GM19240 (cell line): ENCODE data around the gene ANKRD33.

Experiments
- DNase-seq: peaks from one replicate; pipeline ENCODE4 v3.0.0; 2011; ENCODE audit warnings: low spot score; ENCODE audit not compliant: insufficient read length

The ANKRD33 gene

GRCh38 chr12:51900323-51900889, 12.5 kb downstream of the ANKRD33 start:
- DNase-seq, result no peak

DNA sequence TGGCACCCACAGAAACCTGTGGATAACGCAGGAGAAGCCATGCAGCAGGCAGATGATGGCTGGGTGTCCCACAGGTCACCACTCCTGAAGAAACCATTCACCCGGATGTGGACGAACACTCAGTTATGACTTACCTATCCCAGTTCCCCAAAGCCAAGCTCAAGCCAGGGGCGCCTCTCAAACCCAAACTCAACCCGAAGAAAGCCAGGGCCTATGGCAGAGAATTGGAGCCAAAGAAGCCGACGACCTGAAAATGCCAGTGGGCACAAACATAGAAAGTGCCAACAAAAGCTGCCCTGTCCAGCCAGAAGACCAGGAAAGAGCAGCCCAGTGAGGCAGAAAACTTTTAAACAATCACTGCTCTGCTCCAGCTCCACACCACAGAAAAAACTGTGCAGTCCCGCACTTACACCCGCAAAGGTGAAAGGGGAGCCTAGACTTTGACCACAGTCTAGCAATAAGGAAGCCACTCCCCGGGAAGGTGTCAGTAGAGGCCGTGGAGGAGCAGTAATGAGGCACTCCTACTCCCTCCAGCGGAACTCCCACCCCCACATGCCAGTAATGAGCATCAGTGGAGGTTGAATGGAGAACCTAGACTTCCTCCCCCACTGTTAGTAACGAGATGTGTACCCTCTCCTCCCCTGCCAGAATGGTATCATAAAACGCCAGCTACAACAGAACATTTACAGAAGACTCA, 13.4 kb downstream of the ANKRD33 start:
- no peak for DNase-seq

DNA sequence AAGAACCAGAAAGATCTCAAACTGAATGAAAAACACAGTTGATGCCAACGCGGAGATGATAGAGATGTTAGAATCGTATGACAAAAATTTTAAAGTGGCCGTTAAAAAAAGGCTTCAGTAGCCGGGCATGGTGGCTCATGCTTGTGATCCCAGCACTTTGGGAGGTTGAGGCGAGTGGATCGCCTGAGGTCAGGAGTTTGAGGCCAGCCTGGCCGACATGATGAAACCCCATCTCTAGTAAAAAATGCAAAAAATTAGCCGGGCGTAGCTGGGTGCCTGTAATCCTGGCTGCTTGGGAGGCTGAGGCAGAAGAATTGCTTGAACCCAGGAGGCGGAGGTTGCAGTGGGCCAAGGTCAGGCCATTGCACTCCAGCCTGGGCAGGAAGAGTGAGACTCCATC, 14.0 kb downstream of the ANKRD33 start:
- DNase-seq, result no peak

GRCh38 chr12:51904951-51905470, 17.1 kb downstream of the ANKRD33 start:
- no peak for DNase-seq

- DNase-seq, result no peak
Observed at GRCh38 chr12:51905471-51906429, 17.8 kb downstream of the ANKRD33 start.

DNA sequence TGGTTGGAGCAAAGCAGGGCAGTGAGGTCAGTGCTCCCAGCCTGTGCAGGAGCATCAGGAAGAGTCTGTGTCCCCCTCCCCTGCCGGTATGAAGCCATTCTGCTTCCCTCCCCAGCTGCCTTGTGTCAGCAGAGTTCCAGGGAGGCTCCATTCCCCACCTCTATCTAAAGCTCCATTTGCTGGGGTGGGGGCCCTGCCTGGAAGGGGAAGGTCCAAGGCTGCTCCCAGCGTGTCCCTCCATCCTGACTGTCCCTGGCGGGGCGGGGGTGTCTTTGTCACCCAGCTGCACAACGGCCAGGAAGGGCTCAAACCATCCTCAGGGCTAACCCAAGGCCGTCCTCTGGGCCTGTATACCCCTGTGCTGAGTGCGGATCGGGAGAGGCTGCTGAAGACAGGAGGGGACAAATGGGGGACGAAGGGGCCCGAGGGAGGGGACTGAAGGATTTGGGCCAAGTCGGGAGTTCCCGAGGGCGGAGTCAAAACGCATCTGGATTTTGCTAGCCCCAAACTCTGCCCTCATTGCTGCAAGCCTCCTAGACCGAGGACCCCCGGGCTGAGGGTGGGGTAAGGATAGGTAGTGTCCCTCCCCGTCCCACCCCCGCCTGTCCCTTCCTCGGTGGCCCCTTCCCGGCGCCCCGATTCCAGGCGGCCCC, 18.7 kb downstream of the ANKRD33 start:
- no peak for DNase-seq

- DNase-seq, result no peak
Observed at GRCh38 chr12:51907083-51907855, 19.4 kb downstream of the ANKRD33 start, which contains the start of gene ACVRL1. Gene ACVRL1, plus strand, starts transcription at chr12:51907504. Its CDS starts 4,971 bp downstream, at chr12:51912475.

GRCh38 chr12:51907856-51908425, 20.0 kb downstream of the ANKRD33 start:
- no peak for DNase-seq

DNA sequence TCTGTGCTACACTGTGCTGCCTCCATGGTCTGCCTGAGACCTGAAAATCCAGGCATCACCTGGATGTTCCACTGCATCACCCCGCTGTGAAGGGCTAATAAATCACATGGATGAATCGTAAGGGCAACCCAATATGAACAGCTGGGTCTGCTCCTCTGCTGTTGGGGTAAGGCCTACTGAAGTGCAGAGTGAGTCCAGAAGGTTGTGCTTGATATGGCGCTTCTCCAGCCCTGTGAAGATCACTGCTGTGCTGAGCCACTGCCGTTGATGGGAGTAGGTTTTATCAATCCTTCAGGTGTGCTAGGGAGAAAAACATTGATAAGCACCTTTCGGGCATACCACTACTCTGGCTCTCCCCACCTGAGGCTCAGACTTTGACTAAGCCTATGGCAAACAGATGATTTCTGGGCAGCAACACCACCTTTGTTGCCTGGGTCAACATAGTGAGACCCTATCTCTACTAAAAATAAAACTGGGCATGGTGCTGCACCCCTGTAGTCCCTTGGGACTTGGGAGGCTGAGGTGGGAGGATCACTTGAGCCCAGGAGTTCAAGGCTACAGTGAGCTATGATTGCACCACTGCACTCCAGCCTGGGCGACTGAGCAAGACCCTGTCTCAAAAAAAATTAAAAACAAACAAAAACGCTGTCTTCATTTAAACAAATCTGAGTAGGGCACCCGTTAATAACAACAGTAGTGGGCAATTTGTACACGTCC, 21.1 kb downstream of the ANKRD33 start:
- DNase-seq, result no peak

DNA sequence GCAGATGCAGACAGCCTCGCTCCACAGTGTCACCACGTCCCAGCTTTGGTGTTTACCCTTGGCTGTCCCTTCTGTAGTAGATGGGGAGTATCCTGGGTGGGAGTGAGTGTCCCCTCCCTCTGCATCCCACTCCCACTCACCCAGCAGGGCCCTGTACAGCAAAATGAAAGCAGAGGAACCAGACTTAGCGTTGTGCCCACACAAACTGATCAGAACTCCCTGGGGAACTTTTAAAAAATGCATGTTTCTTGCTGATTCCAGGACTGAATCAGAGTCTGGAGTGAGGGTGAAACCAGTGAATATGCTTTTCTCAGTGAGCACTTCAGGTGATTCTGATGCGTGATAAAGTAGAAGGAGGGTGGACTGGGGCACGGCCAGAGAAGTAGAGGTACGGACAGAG, 22.3 kb downstream of the ANKRD33 start:
- DNase-seq, result no peak

GRCh38 chr12:51910691-51911090, 22.8 kb downstream of the ANKRD33 start:
- no peak for DNase-seq

- no peak for DNase-seq
Observed at GRCh38 chr12:51911307-51911706, 23.4 kb downstream of the ANKRD33 start.

DNA sequence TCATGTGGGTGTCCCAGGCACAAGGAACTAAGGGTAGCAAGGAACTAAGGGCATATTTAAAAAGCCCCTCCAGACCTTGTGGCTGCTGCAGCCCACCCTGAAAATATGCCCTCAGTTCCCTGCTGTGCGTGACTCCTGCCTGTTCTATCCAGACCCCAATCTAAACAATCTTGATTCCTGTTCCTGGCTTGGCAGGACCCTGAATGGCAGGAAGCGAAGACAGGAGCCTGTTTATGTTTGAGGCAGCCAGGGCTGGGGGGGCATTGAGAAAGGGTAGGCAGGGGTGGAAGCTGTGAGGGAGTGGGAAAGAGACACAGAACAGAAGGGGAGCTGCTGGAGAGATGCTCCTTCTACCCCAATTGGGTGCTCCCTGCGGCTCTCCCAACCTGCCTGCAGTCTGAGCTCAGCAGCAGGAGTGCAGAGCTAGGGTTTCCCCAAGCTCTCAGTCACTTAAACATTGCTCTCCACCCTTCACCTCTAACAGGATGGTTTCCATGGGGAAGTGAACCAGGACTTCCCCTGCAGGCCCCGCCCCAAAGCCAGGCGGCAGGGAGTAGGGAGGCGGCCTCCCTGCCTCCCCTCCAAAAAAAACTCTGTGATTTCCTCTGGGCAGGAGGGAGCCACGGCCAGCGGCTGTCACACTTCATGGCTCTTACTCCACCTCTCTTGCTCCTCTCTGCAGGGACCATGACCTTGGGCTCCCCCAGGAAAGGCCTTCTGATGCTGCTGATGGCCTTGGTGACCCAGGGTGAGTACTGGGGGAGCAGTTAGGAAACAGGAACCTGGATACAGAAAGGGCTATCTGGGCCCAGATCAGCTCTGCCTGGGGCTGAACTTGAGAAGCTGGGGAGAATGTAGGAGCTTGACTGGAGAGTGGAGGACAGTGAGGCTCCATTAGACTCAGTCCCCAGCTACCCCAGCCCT, 24.1 kb downstream of the ANKRD33 start:
- DNase-seq, result no peak

DNA sequence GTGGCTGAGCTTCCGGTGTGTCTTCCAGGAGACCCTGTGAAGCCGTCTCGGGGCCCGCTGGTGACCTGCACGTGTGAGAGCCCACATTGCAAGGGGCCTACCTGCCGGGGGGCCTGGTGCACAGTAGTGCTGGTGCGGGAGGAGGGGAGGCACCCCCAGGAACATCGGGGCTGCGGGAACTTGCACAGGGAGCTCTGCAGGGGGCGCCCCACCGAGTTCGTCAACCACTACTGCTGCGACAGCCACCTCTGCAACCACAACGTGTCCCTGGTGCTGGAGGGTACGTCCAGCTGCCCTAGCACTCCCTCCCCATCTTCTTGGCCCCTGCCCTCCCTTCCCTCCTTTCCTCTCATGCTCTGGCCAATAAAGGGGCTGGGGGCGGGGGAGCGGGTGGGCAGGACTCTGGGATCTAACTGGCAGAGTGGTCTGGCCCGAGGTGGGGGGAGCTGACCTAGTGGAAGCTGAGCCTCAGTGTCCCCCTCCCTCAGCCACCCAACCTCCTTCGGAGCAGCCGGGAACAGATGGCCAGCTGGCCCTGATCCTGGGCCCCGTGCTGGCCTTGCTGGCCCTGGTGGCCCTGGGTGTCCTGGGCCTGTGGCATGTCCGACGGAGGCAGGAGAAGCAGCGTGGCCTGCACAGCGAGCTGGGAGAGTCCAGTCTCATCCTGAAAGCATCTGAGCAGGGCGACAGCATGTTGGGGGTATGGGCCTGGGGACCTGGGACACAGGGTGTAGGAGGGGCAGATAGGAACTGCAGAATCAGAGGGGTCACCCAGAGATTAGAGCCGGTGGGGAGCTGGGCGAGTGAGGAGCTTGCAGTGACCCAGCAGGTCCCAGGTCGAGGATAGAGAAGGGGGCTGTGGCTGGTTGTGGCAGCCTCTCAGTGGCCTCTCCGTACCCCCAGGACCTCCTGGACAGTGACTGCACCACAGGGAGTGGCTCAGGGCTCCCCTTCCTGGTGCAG, 25.4 kb downstream of the ANKRD33 start:
- no peak for DNase-seq

DNA sequence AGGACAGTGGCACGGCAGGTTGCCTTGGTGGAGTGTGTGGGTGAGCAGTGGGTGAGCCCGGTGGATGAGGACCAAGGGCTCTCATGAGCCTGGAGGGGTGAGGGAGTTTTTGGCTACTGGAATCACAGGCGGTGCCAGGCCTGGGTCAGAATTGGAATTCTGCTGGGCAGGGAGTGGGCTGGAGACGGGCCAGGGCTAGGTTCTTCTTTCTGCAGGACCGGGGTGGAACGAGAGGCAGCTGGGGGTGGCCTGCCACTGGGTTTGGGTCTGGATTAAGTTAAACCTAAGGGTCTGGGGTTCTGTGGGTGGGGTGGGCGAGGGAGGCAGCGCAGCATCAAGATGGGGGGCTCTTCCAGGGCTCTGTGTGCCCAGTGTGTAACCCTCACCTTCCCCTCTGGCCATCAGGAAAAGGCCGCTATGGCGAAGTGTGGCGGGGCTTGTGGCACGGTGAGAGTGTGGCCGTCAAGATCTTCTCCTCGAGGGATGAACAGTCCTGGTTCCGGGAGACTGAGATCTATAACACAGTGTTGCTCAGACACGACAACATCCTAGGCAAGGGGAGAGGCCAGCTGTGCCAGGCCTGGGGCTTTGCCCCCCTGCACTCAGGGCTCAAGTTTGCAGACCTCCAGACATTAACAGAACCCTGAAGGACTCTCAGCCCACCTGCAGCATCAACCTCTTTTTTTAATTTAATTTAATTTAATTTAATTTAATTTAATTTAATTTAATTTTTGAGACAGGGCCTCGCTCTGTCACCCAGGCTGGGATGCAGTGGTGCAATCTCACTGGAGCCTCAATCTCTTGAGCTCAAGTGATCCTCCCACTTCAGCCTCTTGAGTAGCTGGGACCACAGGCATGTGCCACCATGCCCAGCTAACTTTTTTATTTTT, 26.4 kb downstream of the ANKRD33 start:
- no peak for DNase-seq

GRCh38 chr12:51915003-51915625, 27.2 kb downstream of the ANKRD33 start:
- DNase-seq, result no peak
